Uterus (tissue), 2 donors: ENCODE data around the gene RAX.

Experiments used
- POLR2A ChIP-seq, 2 donors: fragments of 450-650 bp; IDR thresholded peaks; one replicate each; pipeline ENCODE4 v1.6.1; 2016; ENCODE audit warnings: antibody characterized with exemption in 2 of 2, mild to moderate bottlenecking in 1 of 2, moderate library complexity in 1 of 2
- TF ChIP-seq, protein P1 (sequence below), 4 experiments: fragments of 200-600 bp in 2 of 4; fragments of 450-650 bp in 2 of 4; sonication (generic) in 2 of 4; IDR thresholded peaks; one replicate each; pipeline ENCODE4 v1.5.1; 2016 to 2019; ENCODE audit warnings: antibody characterized with exemption in 4 of 4, mild to moderate bottlenecking in 2 of 4, moderate library complexity in 1 of 4

DNA sequence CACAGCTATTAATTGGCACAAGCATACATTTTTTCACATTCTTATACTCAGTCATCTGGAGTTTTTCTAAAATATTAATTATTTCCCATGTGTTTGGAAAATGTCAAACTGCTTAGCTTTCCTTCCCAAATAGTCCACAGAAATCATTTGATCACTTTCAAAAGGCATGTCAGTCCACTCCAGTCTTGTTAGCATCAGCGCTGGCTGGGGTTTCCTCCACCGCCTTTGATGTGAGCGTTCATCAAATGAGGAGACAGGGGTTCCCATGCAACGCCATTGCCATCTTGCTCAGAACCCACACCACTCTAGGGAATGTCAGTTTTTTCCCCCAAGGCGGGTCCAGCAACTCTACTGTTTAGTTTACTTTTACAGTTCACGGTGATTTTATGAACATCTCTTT, 13.1 kb upstream of the RAX start:
- TF ChIP-seq POLR2A (IDR thresholded peaks at IDR 0.05) = no peak
- TF ChIP-seq, protein P1, sequence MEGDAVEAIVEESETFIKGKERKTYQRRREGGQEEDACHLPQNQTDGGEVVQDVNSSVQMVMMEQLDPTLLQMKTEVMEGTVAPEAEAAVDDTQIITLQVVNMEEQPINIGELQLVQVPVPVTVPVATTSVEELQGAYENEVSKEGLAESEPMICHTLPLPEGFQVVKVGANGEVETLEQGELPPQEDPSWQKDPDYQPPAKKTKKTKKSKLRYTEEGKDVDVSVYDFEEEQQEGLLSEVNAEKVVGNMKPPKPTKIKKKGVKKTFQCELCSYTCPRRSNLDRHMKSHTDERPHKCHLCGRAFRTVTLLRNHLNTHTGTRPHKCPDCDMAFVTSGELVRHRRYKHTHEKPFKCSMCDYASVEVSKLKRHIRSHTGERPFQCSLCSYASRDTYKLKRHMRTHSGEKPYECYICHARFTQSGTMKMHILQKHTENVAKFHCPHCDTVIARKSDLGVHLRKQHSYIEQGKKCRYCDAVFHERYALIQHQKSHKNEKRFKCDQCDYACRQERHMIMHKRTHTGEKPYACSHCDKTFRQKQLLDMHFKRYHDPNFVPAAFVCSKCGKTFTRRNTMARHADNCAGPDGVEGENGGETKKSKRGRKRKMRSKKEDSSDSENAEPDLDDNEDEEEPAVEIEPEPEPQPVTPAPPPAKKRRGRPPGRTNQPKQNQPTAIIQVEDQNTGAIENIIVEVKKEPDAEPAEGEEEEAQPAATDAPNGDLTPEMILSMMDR (IDR thresholded peaks at IDR 0.05) = no peak
